A673 (cell line): ENCODE measurements around the gene DUOX1.

ENCODE experiments used
- EZH2 ChIP-seq: fragments of 200-600 bp; sonication (generic); IDR thresholded peaks from 2 replicates; pipeline ENCODE4 v1.6.1; 2017; ENCODE audit warnings: borderline replicate concordance, low read depth, mild to moderate bottlenecking, mixed read lengths, antibody characterized with exemption, low read length; ENCODE audit not compliant: poor library complexity, severe bottlenecking
- TF ChIP-seq, protein P1 (sequence below): fragments of 300-800, 200-600 bp; sonication (generic); conservative IDR thresholded peaks from 2 replicates; pipeline ENCODE4 v1.5.1; 2017; ENCODE audit warnings: low read depth, mild to moderate bottlenecking, antibody characterized with exemption, low read length, moderate library complexity, mixed read lengths

DNA sequence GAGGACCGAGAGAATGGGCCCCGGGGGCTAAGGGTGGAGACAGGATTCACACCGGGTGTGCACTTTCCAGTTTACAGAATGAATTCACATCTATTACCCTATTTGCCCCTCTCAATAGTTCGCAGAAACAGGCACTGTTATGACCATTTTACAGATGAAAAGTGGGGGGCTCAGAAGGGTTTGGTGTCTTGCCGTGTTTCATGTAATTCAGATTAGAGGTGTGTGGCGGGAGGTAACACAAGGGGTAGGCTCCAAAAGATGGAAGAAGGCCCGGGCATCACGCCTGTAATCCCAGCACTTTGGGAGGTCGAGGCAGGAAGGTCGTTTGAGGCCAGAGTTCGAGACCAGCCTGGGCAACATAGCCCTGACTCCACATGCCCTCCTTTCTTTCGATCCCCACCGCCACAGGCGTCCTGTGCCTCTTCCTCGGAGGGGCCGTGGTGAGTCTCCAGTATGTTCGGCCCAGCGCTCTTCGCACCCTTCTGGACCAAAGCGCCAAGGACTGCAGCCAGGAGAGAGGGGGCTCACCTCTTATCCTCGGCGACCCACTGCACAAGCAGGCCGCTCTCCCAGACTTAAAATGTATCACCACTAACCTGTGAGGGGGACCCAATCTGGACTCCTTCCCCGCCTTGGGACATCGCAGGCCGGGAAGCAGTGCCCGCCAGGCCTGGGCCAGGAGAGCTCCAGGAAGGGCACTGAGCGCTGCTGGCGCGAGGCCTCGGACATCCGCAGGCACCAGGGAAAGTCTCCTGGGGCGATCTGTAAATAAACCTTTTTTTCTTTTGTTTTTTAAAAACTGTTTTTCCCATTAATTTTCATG is 12.3 kb upstream of the DUOX1 start:
- TF ChIP-seq, protein P1, sequence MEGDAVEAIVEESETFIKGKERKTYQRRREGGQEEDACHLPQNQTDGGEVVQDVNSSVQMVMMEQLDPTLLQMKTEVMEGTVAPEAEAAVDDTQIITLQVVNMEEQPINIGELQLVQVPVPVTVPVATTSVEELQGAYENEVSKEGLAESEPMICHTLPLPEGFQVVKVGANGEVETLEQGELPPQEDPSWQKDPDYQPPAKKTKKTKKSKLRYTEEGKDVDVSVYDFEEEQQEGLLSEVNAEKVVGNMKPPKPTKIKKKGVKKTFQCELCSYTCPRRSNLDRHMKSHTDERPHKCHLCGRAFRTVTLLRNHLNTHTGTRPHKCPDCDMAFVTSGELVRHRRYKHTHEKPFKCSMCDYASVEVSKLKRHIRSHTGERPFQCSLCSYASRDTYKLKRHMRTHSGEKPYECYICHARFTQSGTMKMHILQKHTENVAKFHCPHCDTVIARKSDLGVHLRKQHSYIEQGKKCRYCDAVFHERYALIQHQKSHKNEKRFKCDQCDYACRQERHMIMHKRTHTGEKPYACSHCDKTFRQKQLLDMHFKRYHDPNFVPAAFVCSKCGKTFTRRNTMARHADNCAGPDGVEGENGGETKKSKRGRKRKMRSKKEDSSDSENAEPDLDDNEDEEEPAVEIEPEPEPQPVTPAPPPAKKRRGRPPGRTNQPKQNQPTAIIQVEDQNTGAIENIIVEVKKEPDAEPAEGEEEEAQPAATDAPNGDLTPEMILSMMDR: no peak
- no peak for TF ChIP-seq EZH2
